IMR-90 (cell line): ENCODE data around the gene MANSC4. TPM values are rescaled to one million over a fixed set of nuclear protein-coding genes. Genes with fewer than 3 reads are reported as not detected.

Source experiments
- ELK1 ChIP-seq: fragments of 150-350 bp; IDR thresholded peaks from 2 replicates; pipeline ENCODE4 v1.6.1; 2016; ENCODE audit warnings: low read depth, mild to moderate bottlenecking, low read length, moderate library complexity, borderline replicate concordance
- FOS ChIP-seq: fragments of 150-350 bp; IDR thresholded peaks from 2 replicates; pipeline ENCODE4 v1.6.1; 2016; ENCODE audit warnings: low read depth, low read length
- MAFK ChIP-seq: IDR thresholded peaks from 2 replicates; pipeline ENCODE4 v1.6.1; 2012; ENCODE audit warnings: low read depth, low read length, improper control_type of control experiment
- NFE2L2 ChIP-seq: fragments of 150-350 bp; IDR thresholded peaks from 2 replicates; pipeline ENCODE4 v1.6.1; 2016; ENCODE audit warnings: low read depth, mild to moderate bottlenecking, low read length
- polyA plus RNA-seq, 3 experiments: library from polyadenylated mRNA; depleted of rRNA; stranded (reverse); fragments of >200 nt; gene quantifications; 2 replicates each; pipeline ENCODE4 v1.2.3, GENCODE V29; 2012; ENCODE audit warnings: low replicate concordance in 1 of 3
- total RNA-seq: library from RNA; depleted of rRNA; stranded (reverse); fragments of >200 nt; gene quantifications from 2 replicates; pipeline ENCODE4 v1.2.3, GENCODE V29; 2012

MANSC4 gene
- total and polyA plus RNA-seq, 2 of the 4 experiments (the other 2 are of a cell fraction): not detected

- TF ChIP-seq NFE2L2: no peak
- TF ChIP-seq MAFK: no peak
- TF ChIP-seq ELK1: no peak
- no peak for TF ChIP-seq FOS
These were observed 43.0 kb upstream of the MANSC4 start (continued) for GRCh38 chr12:27823038-27823437.
